Progenitor cell of endocrine pancreas (in vitro differentiated cells): ENCODE data around the gene ANKRD66. TPM values are rescaled to one million over a fixed set of nuclear protein-coding genes. Genes with fewer than 3 reads are reported as not detected.

Experiments
- DNase-seq: peaks from one replicate; pipeline ENCODE4 v3.0.0; 2021; ENCODE audit warnings: low spot score; ENCODE audit not compliant: unreplicated experiment
- H3K27ac Mint-ChIP-seq: 2 replicates; pipeline ENCODE4 v1.8.0; 2021; ENCODE audit warnings: mild to moderate bottlenecking, moderate library complexity, mixed read lengths
- H3K27me3 Mint-ChIP-seq: 2 replicates; pipeline ENCODE4 v1.8.0; 2021; ENCODE audit warnings: mixed read lengths
- H3K36me3 Mint-ChIP-seq: 2 replicates; pipeline ENCODE4 v1.8.0; 2022; ENCODE audit warnings: mixed read lengths; ENCODE audit not compliant: insufficient read depth
- H3K4me1 Mint-ChIP-seq: 2 replicates; pipeline ENCODE4 v1.8.0; 2021; ENCODE audit warnings: low read depth, mixed read lengths
- H3K4me3 Mint-ChIP-seq: 2 replicates; pipeline ENCODE4 v1.8.0; 2021; ENCODE audit warnings: low read depth, mild to moderate bottlenecking, moderate library complexity, mixed read lengths
- H3K9me3 Mint-ChIP-seq: 2 replicates; pipeline ENCODE4 v1.8.0; 2021; ENCODE audit warnings: low read depth, mixed read lengths
- CTCF ChIP-seq: fragments of 200-600 bp; sonication (generic); IDR thresholded peaks from one replicate; pipeline ENCODE4 v1.5.0; 2021; ENCODE audit warnings: antibody characterized with exemption, mild to moderate bottlenecking; ENCODE audit not compliant: unreplicated experiment
- total RNA-seq: library from RNA; stranded (reverse); gene quantifications from 2 replicates; pipeline ENCODE4 v1.2.1, GENCODE V29; 2021

Gene ANKRD66
- total RNA-seq, 1 donor from 2014 or later: not detected

DNA sequence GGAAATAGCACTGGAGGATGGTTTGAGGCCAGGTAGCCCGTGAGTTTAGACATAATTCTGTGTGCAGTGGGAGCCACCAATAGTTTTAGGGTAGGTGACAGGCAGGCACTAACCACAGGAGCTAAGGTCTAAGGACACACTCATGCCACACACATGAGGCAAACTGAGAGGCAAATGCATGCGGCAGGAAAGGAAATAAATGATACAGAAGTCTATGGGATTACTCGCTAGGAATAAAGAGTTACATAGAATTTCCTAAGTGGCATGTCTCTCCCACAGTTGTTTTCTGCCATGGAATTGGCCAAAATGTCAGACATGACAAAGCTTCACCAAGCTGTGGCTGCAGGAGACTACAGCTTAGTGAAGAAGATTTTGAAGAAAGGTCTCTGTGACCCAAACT lies 4.9 kb downstream of the ANKRD66 start:
- peaks cover 2% of the 10 kb centered on the region for H3K27me3 Mint-ChIP-seq
- DNase-seq: no peak
- no peaks in the 10 kb centered on the region for H3K9me3 Mint-ChIP-seq
- H3K4me1 Mint-ChIP-seq: no peaks in the 10 kb centered on the region
- H3K4me3 Mint-ChIP-seq: no peak overlapping the region
- no peak for TF ChIP-seq CTCF
- no peak overlapping the region for H3K27ac Mint-ChIP-seq
- no peaks in the 10 kb centered on the region for H3K36me3 Mint-ChIP-seq

GRCh38 chr6:46755865-46756264 lies 9.1 kb downstream of the ANKRD66 start:
- Mint-ChIP-seq H3K9me3 (no peaks in the 10 kb centered on the region), H3K36me3 (no peaks in the 10 kb centered on the region), H3K4me1 (no peaks in the 10 kb centered on the region), H3K27me3 (peaks cover 3% of the 10 kb centered on the region), H3K4me3 (no peak overlapping the region), H3K27ac (no peak overlapping the region)
- TF ChIP-seq CTCF: no peak
- no peak for DNase-seq

- Mint-ChIP-seq H3K4me1 (no peaks in the 10 kb centered on the region), H3K36me3 (no peaks in the 10 kb centered on the region), H3K4me3 (no peak overlapping the region), H3K27me3 (peaks cover 3% of the 10 kb centered on the region), H3K27ac (no peak overlapping the region), H3K9me3 (no peaks in the 10 kb centered on the region)
- no peak for DNase-seq
- no peak for TF ChIP-seq CTCF
These were observed 9.9 kb downstream of the ANKRD66 start for GRCh38 chr6:46756469-46757213.

DNA sequence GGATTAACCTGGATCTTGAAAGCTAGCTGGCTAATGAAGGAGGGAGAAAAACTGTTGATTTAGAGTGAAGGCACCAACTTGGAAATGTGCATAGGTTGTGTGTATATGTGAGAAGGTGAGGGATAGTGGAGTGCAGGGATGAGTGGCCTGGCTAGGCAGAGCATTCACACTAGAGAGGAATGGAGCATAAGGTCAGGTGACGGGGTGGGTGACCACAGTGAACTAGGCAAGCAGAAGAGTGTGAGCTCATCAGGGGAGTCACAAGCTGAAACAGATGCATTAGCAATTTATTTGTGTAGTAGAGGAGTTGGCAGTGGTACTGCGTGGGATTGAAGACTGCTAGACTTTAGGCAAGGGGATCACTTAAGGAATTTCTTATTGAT lies 10.5 kb downstream of the ANKRD66 start:
- peaks cover 3% of the 10 kb centered on the region for H3K27me3 Mint-ChIP-seq
- H3K4me1 Mint-ChIP-seq: no peaks in the 10 kb centered on the region
- H3K27ac Mint-ChIP-seq: no peak overlapping the region
- H3K36me3 Mint-ChIP-seq: no peaks in the 10 kb centered on the region
- no peak for DNase-seq
- TF ChIP-seq CTCF: no peak
- H3K4me3 Mint-ChIP-seq: no peak overlapping the region
- no peaks in the 10 kb centered on the region for H3K9me3 Mint-ChIP-seq

DNA sequence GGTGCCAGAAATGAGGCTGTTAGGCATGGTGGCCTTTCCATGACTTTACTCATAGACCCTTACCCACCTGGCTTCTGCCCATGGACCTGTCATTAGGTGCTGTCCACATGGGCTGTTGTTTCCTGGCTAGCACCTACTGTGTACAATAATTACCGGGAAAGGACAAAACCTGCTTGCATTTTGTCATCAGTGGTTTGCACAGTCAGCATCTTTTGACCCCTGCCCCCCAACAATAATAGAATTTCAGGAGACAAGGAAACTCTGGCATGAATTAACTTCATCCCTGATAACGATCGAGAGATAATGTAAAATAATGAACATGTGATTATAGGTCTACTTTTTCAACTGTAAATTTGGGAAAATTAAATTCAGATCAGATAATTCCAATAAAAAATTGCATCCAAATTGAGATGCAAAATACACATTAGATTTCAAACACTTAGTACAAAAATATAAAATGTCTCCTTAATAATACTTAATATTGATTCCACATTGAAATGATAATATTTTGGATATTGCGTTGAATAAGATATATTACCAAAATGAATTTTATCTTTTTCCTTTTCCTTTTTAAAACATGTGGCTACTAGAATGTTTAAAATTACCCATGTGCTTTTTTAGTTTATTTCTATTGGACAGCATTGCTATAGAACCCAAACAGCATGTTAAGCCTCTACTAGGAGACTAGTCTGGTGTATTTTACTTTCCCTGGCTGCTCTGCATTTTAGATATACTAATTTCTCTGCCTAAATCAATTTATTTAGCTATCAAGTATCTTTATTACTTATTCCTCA lies 12.4 kb downstream of the ANKRD66 start:
- DNase-seq: no peak
- Mint-ChIP-seq H3K27me3 (peaks cover 3% of the 10 kb centered on the region), H3K36me3 (no peaks in the 10 kb centered on the region), H3K4me3 (no peak overlapping the region), H3K4me1 (no peaks in the 10 kb centered on the region), H3K9me3 (peaks cover 4% of the 10 kb centered on the region), H3K27ac (no peak overlapping the region)
- TF ChIP-seq CTCF: no peak
